HG03196 (cell line): Measurements from ENCODE around the gene SMAD3.

Experiments used
- ATAC-seq: cut with Tn5 transposase; IDR thresholded peaks from one replicate; pipeline ENCODE4 v1.9.1; 2021; ENCODE audit not compliant: unreplicated experiment

Gene SMAD3

GRCh38 chr15:67157521-67158252 lies 92.3 kb downstream of the SMAD3 start:
- no peak for ATAC-seq

- no peak for ATAC-seq
These were observed 93.0 kb downstream of the SMAD3 start for GRCh38 chr15:67158367-67158766.

GRCh38 chr15:67161412-67161811 lies 96.0 kb downstream of the SMAD3 start:
- ATAC-seq: no peak

- no peak for ATAC-seq
These were observed 96.5 kb downstream of the SMAD3 start for GRCh38 chr15:67161881-67162280.

GRCh38 chr15:67163180-67163579 lies 97.8 kb downstream of the SMAD3 start:
- ATAC-seq: no peak

- no peak for ATAC-seq
These were observed 99.0 kb downstream of the SMAD3 start for GRCh38 chr15:67164401-67164791.

GRCh38 chr15:67164811-67165253 lies 99.4 kb downstream of the SMAD3 start:
- no peak for ATAC-seq

GRCh38 chr15:67165254-67166253 lies 100.2 kb downstream of the SMAD3 start:
- ATAC-seq: no peak

GRCh38 chr15:67166280-67167009 lies 101.0 kb downstream of the SMAD3 start:
- ATAC-seq: no peak

GRCh38 chr15:67167091-67167490 lies 101.7 kb downstream of the SMAD3 start:
- no peak for ATAC-seq

GRCh38 chr15:67168694-67169093 lies 103.3 kb downstream of the SMAD3 start:
- ATAC-seq: no peak

GRCh38 chr15:67170143-67170925 lies 104.9 kb downstream of the SMAD3 start:
- ATAC-seq: no peak

GRCh38 chr15:67171471-67171870 lies 106.1 kb downstream of the SMAD3 start:
- ATAC-seq: no peak

GRCh38 chr15:67172172-67172571 lies 106.8 kb downstream of the SMAD3 start:
- no peak for ATAC-seq

- ATAC-seq: no peak
These were observed 107.6 kb downstream of the SMAD3 start for GRCh38 chr15:67173005-67173404.

GRCh38 chr15:67173786-67174185 lies 108.4 kb downstream of the SMAD3 start:
- ATAC-seq: no peak

GRCh38 chr15:67174446-67174845 lies 109.0 kb downstream of the SMAD3 start:
- no peak for ATAC-seq

GRCh38 chr15:67174864-67175573 lies 109.6 kb downstream of the SMAD3 start:
- no peak for ATAC-seq

GRCh38 chr15:67175643-67176071 lies 110.3 kb downstream of the SMAD3 start:
- no peak for ATAC-seq
